H9 (cell line): Measurements from ENCODE around the gene IL10RA. TPM values are rescaled to one million over a fixed set of nuclear protein-coding genes. Genes with fewer than 3 reads are reported as not detected.

ENCODE experiments used
- DNase-seq: peaks from one replicate; pipeline ENCODE4 v3.0.0-alpha.2; 2017
- H2AFZ ChIP-seq: one replicate; pipeline ENCODE4 v1.6.1; 2013; ENCODE audit warnings: mild to moderate bottlenecking, low read length, control low read depth, moderate library complexity
- H2AK5ac ChIP-seq: 2 replicates; pipeline ENCODE4 v1.6.1; 2013; ENCODE audit warnings: low read length, control low read depth, mixed read lengths; ENCODE audit not compliant: insufficient read length
- H2BK120ac ChIP-seq: one replicate; pipeline ENCODE4 v1.6.1; 2013; ENCODE audit warnings: low read depth, mild to moderate bottlenecking, low read length, control low read depth, inconsistent platforms; ENCODE audit not compliant: poor library complexity, severe bottlenecking
- H2BK12ac ChIP-seq: 2 replicates; pipeline ENCODE4 v1.6.1; 2013; ENCODE audit warnings: low read length, control low read depth, mixed read lengths, low read depth; ENCODE audit not compliant: insufficient read length
- H2BK15ac ChIP-seq: 2 replicates; pipeline ENCODE4 v1.6.1; 2013; ENCODE audit warnings: low read depth, low read length, control low read depth
- H2BK20ac ChIP-seq: one replicate; pipeline ENCODE4 v1.6.1; 2013; ENCODE audit warnings: low read depth, mild to moderate bottlenecking, low read length, control low read depth, inconsistent platforms; ENCODE audit not compliant: poor library complexity, severe bottlenecking
- H2BK5ac ChIP-seq: 2 replicates; pipeline ENCODE4 v1.6.1; 2013; ENCODE audit warnings: low read length, control low read depth, mixed read lengths; ENCODE audit not compliant: insufficient read length
- H3K14ac ChIP-seq: 2 replicates; pipeline ENCODE4 v1.6.1; 2013; ENCODE audit warnings: low read length, control low read depth; ENCODE audit not compliant: insufficient read depth
- H3K18ac ChIP-seq: 2 replicates; pipeline ENCODE4 v1.6.1; 2013; ENCODE audit warnings: low read depth, mild to moderate bottlenecking, mixed read lengths, low read length, control low read depth; ENCODE audit not compliant: insufficient read length
- H3K23ac ChIP-seq: 2 replicates; pipeline ENCODE4 v1.6.1; 2013; ENCODE audit warnings: low read length, control low read depth, mixed read lengths, low read depth; ENCODE audit not compliant: insufficient read length
- H3K23me2 ChIP-seq: 2 replicates; pipeline ENCODE4 v1.6.1; 2013; ENCODE audit warnings: low read depth, mild to moderate bottlenecking, mixed read lengths, low read length, control low read depth; ENCODE audit not compliant: insufficient read length, poor library complexity, severe bottlenecking
- H3K27ac ChIP-seq: 2 replicates; pipeline ENCODE4 v1.5.1; 2013; ENCODE audit warnings: low read length, control low read depth, mixed read lengths, low read depth; ENCODE audit not compliant: insufficient read length
- H3K27me3 ChIP-seq: 2 replicates; pipeline ENCODE4 v1.6.1; 2013; ENCODE audit warnings: low read length, control low read depth, inconsistent platforms; ENCODE audit not compliant: insufficient read depth
- H3K4ac ChIP-seq: 2 replicates; pipeline ENCODE4 v1.6.1; 2013; ENCODE audit warnings: low read depth, mild to moderate bottlenecking, control low read depth, inconsistent platforms, low read length, moderate library complexity
- H3K4me1 ChIP-seq: 2 replicates; pipeline ENCODE4 v1.6.1; 2013; ENCODE audit warnings: low read length, control low read depth, inconsistent platforms; ENCODE audit not compliant: insufficient read depth
- H3K4me2 ChIP-seq: 2 replicates; pipeline ENCODE4 v1.6.1; 2013; ENCODE audit warnings: low read length, control low read depth, mixed read lengths; ENCODE audit not compliant: insufficient read length, insufficient read depth
- H3K56ac ChIP-seq: 2 replicates; pipeline ENCODE4 v1.6.1; 2013; ENCODE audit warnings: low read depth, mild to moderate bottlenecking, mixed read lengths, low read length, control low read depth; ENCODE audit not compliant: insufficient read length
- H3K79me1 ChIP-seq: 2 replicates; pipeline ENCODE4 v1.6.1; 2013; ENCODE audit warnings: low read depth, mild to moderate bottlenecking, moderate library complexity, low read length, control low read depth, inconsistent platforms; ENCODE audit not compliant: insufficient read depth, poor library complexity, severe bottlenecking
- H3K79me2 ChIP-seq: 2 replicates; pipeline ENCODE4 v1.6.1; 2013; ENCODE audit warnings: low read length, control low read depth, inconsistent platforms; ENCODE audit not compliant: insufficient read depth
- H3K9ac ChIP-seq: 2 replicates; pipeline ENCODE4 v1.6.1; 2013; ENCODE audit warnings: low read length, control low read depth, mixed read lengths; ENCODE audit not compliant: insufficient read length; ENCODE audit errors: extremely low read depth
- H3K9me3 ChIP-seq: one replicate; pipeline ENCODE4 v1.6.1; 2013; ENCODE audit warnings: low read depth, low read length, inconsistent platforms; ENCODE audit not compliant: control insufficient read depth
- H3T11ph ChIP-seq: one replicate; pipeline ENCODE4 v1.6.1; 2013; ENCODE audit warnings: mild to moderate bottlenecking, low read length, control low read depth, inconsistent platforms
- H4K20me1 ChIP-seq: one replicate; pipeline ENCODE4 v1.6.1; 2013; ENCODE audit not compliant: control insufficient read depth, insufficient read length, insufficient read depth
- H4K5ac ChIP-seq: 2 replicates; pipeline ENCODE4 v1.6.1; 2013; ENCODE audit warnings: low read depth, mild to moderate bottlenecking, mixed read lengths, low read length, control low read depth; ENCODE audit not compliant: insufficient read length
- H4K8ac ChIP-seq: replicated peaks from 2 replicates; pipeline ENCODE4 v1.6.1; 2013; ENCODE audit warnings: low read length, control low read depth, mixed read lengths, low read depth; ENCODE audit not compliant: insufficient read length
- H4K91ac ChIP-seq: 2 replicates; pipeline ENCODE4 v1.6.1; 2013; ENCODE audit warnings: low read depth, mild to moderate bottlenecking, moderate library complexity, mixed read lengths, low read length, control low read depth; ENCODE audit not compliant: insufficient read length
- H3K27ac Mint-ChIP-seq, 3 experiments: 2 replicates in 2 of 3; 3 replicates in 1 of 3; pipeline ENCODE4 v1.8.0; 2020 to 2021; ENCODE audit warnings: mixed read lengths in 3 of 3, mild to moderate bottlenecking in 1 of 3, moderate library complexity in 1 of 3
- H3K27me3 Mint-ChIP-seq: 2 replicates; pipeline ENCODE4 v1.8.0; 2021; ENCODE audit warnings: low read depth, mild to moderate bottlenecking, moderate library complexity, mixed read lengths
- H3K36me3 Mint-ChIP-seq, 3 experiments: 2 replicates in 2 of 3; 3 replicates in 1 of 3; pipeline ENCODE4 v1.8.0; 2020 to 2021; ENCODE audit warnings: low read depth in 3 of 3, mixed read lengths in 3 of 3; ENCODE audit not compliant: insufficient read depth in 1 of 3
- H3K4me1 Mint-ChIP-seq, 2 experiments: 2 replicates each; pipeline ENCODE4 v1.8.0; 2020; ENCODE audit warnings: mixed read lengths in 2 of 2
- H3K4me3 Mint-ChIP-seq, 2 experiments: 2 replicates in 1 of 2; 3 replicates in 1 of 2; pipeline ENCODE4 v1.8.0; 2020 to 2021; ENCODE audit warnings: mild to moderate bottlenecking in 2 of 2, mixed read lengths in 2 of 2, moderate library complexity in 1 of 2
- H3K9me3 Mint-ChIP-seq, 2 experiments: 2 replicates in 1 of 2; 3 replicates in 1 of 2; pipeline ENCODE4 v1.8.0; 2020; ENCODE audit warnings: mild to moderate bottlenecking in 2 of 2, mixed read lengths in 2 of 2, moderate library complexity in 1 of 2
- WGBS: extraction: QIAGEN DNeasy Blood & Tissue Kit; methylation state at CpG from one replicate; pipeline ENCODE4 v1.1.7; 2013; ENCODE audit warnings: missing lambda C conversion rate, low lambda C conversion rate, mixed read lengths; ENCODE audit not compliant: insufficient read length; ENCODE audit errors: extremely low coverage; 5-methylcytosine and 5-hydroxymethylcytosine counted together
- total RNA-seq: library from RNA; stranded (reverse); gene quantifications from 2 replicates; pipeline ENCODE4 v1.2.1, GENCODE V29; 2021
- TF ChIP-seq, protein P1 (sequence below): fragments of 200-600 bp; sonication (generic); conservative IDR thresholded peaks from 3 replicates; pipeline ENCODE4 v1.8.0; 2021; ENCODE audit warnings: antibody characterized with exemption, mild to moderate bottlenecking

Gene IL10RA
- total RNA-seq, 1 experiment from 2014 or later, result not detected

DNA sequence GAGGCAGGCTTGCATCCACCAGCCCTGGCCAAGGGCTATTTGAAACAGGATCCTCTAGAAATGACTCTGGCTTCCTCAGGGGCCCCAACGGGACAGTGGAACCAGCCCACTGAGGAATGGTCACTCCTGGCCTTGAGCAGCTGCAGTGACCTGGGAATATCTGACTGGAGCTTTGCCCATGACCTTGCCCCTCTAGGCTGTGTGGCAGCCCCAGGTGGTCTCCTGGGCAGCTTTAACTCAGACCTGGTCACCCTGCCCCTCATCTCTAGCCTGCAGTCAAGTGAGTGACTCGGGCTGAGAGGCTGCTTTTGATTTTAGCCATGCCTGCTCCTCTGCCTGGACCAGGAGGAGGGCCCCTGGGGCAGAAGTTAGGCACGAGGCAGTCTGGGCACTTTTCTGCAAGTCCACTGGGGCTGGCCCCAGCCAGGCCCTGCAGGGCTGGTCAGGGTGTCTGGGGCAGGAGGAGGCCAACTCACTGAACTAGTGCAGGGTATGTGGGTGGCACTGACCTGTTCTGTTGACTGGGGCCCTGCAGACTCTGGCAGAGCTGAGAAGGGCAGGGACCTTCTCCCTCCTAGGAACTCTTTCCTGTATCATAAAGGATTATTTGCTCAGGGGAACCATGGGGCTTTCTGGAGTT is 13.3 kb downstream of the IL10RA start:
- Histone ChIP-seq H3K79me2 (no peaks in the 10 kb centered on the region), H2BK12ac (no peak overlapping the region), H3K9ac (no peak overlapping the region), H2BK120ac (no peak overlapping the region), H3K27ac (no peak overlapping the region), H3K27me3 (no peaks in the 10 kb centered on the region), H2BK20ac (no peak overlapping the region), H4K8ac (no peak overlapping the region), H3K56ac (no peak overlapping the region), H2AK5ac (no peak overlapping the region), H2AFZ (no peak overlapping the region), H3K23me2 (no peaks in the 10 kb centered on the region), H3T11ph (no peak overlapping the region), H3K14ac (no peak overlapping the region; the same call in 1 of the 2 replicates), H3K4me1 (peaks cover 6% of the 10 kb centered on the region; the same call in 1 of the 2 replicates), H3K4me2 (no peak overlapping the region), H4K20me1 (no peaks in the 10 kb centered on the region), H3K79me1 (no peaks in the 10 kb centered on the region), H2BK15ac (no peak overlapping the region), H3K23ac (no peak overlapping the region), H3K18ac (no peak overlapping the region), H2BK5ac (no peak overlapping the region), H3K4ac (no peak overlapping the region), H3K9me3 (no peaks in the 10 kb centered on the region), H4K91ac (no peak overlapping the region), H4K5ac (no peak overlapping the region)
- TF ChIP-seq, protein P1, sequence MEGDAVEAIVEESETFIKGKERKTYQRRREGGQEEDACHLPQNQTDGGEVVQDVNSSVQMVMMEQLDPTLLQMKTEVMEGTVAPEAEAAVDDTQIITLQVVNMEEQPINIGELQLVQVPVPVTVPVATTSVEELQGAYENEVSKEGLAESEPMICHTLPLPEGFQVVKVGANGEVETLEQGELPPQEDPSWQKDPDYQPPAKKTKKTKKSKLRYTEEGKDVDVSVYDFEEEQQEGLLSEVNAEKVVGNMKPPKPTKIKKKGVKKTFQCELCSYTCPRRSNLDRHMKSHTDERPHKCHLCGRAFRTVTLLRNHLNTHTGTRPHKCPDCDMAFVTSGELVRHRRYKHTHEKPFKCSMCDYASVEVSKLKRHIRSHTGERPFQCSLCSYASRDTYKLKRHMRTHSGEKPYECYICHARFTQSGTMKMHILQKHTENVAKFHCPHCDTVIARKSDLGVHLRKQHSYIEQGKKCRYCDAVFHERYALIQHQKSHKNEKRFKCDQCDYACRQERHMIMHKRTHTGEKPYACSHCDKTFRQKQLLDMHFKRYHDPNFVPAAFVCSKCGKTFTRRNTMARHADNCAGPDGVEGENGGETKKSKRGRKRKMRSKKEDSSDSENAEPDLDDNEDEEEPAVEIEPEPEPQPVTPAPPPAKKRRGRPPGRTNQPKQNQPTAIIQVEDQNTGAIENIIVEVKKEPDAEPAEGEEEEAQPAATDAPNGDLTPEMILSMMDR, result no peak
- no CpG with 5 or more reads among the region's 3 CpGs for WGBS
- Mint-ChIP-seq H3K9me3 (no peaks in the 10 kb centered on the region), H3K4me1 (peaks cover 9 to 12% of the 10 kb centered on the region in 2 experiments), H3K27ac (no peak overlapping the region), H3K27me3 (peaks cover 15% of the 10 kb centered on the region), H3K4me3 (no peak overlapping the region), H3K36me3 (no peaks in the 10 kb centered on the region)
- DNase-seq, result no peak
